ENCODE results near the gene PLEKHG4B.
"Not testable (repeated sequence)": the region's sequence is repeated elsewhere in the genome, so short reads cannot be mapped to it uniquely, and the experiment has no call there.

The PLEKHG4B gene

DNA sequence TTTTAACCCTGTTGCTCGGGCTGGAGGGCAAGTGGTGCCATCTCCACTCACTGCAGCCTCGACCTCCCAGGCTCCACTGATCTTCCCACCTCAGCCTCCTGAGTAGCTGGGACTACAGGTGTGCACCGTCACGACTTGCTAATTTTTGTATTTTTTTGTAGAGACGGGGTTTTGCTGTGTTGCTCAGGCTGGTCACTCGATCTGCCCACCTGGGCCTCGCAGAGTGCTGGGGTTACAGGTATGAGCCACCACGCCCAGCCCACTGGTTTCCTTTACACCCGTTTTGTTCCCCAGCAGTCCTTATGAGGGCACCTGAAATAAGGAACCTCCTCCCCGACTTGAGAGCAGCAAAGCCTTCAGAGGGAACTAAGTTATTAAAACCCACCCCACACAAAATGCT lies 124.1 kb downstream of the PLEKHG4B start:
- DNase-seq (ENCODE audit: low read depth, low spot score); H3K27ac ChIP-seq: not testable (repeated sequence)

DNA sequence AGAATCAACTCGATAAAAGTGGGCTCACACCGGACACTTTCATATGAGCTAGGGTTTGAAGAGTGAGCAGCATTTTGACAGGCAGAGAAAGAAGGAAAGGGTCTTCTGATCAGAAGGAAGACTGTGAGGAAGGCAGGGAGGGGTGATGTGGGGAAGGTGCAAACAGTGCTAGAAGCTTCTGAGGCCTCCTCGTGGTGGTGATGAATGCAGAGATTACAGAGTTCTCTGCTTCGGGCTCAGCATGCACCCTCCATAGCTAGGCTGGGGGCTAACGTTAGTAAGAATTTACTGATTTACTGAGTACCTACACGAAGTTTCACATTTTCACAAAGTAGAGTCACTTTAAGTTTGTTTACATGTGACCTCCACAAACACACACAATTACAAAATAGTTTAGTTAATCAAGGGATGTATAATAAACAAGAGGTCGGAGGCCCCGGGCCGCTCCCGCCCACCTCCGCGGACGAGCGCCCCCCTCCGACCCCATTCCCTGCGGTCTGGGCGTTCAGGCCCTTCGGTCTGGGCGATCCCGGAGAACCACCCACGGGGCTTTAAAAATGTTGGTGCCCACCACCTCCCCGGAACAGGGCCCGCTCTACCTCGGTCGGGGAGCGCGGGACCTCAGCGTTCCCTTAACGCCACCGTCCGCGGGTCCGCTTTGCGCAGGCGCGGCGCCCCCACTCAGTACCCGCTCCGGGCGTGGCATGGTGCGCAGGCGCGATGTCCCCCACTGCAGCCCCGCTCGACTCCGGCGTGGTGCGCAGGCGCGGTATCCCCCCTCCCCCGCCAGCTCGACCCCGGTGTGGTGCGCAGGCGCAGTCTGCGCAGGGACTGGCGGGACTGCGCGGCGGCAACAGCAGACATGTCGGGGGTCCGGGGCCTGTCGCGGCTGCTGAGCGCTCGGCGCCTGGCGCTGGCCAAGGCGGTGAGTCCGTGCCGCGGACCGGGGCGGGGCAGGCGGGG lies 125.8 kb downstream of the PLEKHG4B start, which contains the start of the genes CCDC127 and SDHA:
Gene CCDC127 (minus strand): TSS at position 660 of the 963 bp plus-strand sequence. CDS start 1,304 bp downstream, outside the sequence.
Gene SDHA (plus strand): TSS at position 827 of the 963 bp plus-strand sequence. CDS start 36 bp downstream, at position 863.
- H3K27ac ChIP-seq: peak within 1 kb of the TSS; percentile 49
- DNase-seq (ENCODE audit: low read depth, low spot score): peak; percentile 26

DNA sequence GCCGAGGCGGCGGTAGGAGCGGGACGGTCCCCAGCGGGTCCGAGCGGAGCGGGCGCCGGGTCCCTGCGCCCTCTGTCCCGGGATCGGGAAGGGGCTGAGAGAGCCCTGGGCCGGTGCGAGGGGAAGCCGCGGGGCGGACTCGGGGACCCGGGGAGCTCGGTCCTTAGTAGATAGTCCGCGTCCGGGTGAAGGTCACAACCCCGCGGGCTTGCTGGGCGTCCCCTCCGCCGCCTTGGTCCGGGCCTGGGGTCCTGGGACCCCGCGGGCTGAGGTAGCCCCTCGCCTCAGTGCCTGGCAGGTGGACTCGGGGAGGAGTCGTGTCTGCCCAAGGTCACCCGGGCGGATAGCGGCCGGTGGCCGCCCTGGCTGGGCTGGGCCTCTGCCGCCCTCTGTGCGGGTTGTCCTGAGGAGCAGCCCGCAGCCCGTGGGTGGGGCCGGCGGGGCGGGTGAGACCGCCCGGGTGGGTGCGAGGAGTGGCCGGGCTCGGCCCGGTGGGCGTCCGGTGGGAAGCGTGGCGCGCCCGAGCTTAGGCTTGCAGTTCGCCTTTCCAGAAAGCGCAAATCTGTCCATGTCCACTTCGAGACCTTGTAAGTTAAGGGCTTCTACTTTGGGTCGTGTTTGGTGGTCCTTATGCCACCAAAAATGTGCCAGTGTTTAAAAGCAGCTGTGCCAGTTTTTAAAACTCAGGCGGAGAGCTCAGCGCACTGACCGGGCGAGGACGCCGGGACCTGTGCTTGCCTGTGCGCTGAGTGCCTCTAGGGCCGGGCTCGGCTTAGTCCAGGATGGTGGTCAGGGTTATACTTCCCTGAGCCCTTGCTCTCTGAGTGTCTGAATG lies 126.7 kb downstream of the PLEKHG4B start:
- no peak for DNase-seq (ENCODE audit: low read depth, low spot score)

DNA sequence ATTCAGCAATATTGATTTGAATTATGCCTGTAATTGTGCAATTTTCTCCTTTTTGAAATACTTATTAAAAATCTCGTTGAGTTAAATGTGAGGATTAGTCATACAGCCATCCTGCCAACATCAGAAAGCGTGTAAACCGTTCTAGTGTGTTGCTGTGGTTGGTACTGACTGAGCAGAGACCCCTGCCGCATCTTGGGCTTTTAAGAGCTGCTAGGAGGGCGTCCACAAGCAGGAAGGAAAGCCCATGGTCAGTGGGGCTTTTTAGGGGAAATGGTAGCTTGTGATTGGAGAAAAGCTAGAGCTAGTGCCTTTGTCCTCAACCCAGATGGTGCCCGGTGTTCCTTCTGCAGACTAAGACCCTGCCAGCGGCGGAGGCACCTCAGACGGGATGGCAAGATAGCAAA lies 127.5 kb downstream of the PLEKHG4B start:
- DNase-seq (ENCODE audit: low read depth, low spot score): no peak
- H3K27ac ChIP-seq: peak overlapping the region; percentile 49

More for the DNA sequence above, 126.7 kb downstream of the PLEKHG4B start:
- H3K27ac ChIP-seq: peak overlapping the region; percentile 49

DNA sequence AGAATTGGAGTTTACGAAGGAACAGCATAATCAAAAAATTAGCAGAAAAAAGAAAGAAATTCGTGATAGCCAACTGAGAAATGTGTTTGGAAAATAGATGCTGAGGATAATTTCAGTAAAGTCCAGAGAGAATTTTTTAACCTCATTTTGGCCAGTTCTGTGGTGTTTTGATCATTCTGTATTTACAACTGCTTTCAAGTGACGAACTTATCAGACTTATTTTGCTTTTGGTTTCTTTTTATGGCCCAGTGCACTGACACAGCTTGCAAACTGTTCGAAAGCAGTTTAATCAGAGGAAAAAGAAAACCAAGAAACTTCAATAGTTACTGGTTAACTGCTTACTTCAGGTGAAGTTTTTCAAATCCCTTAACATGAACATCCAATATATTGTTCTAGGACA lies 128.0 kb downstream of the PLEKHG4B start:
- DNase-seq (ENCODE audit: low read depth, low spot score): no peak
- no peak overlapping the region for H3K27ac ChIP-seq

DNA sequence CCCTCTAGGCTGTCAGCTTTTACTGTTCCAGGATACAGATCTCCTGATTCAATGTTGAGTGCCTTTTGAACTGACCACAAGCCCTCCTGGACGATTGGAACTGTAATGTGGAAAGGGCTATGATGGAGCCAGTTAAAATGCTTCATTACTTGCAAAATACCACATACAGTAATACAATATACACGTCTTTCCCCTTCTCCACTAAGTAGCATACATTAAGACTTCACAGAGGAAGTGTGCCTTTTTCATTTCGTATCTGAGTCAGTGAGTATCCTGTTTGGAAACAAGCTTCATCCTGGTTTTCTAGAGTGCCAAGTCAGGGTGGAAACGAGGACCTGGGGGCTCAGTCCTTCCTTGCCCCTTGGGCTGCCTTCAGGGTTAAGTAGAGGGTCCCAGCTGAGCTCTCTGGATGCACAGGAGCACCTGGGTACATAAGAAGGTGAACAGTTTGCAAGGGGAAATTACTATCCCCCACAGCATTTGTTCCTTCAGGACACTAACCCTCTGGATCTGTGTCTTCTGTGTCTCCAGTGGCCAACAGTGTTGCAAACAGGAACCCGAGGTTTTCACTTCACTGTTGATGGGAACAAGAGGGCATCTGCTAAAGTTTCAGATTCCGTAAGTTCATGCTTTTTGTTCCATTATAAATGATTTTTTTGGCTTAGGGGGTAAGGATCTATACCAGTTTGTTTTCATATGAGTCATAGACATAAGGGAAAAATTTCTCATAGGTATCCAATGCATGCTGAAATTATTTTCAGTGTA lies 131.2 kb downstream of the PLEKHG4B start:
- not testable (repeated sequence) for DNase-seq (ENCODE audit: low read depth, low spot score)

DNA sequence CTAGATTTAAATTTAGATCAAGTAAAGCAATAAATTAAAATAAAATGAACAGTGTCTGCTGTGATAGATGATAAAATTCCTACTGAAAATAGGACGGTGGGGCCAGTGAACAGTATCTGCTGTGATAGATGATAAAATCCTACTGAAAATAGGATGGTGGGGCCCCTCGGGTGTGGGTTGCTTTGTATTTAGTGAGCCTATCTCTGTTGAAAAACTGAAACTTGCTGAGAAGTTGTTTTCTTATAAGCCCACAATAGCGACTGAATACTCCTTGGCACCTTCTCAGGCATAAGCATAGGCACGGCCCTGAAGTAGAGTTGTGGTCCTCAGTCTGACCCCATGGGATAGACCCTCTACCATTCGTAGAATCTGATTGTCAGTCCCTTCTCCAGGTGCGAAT lies 131.8 kb downstream of the PLEKHG4B start:
- no peak overlapping the region for H3K27ac ChIP-seq
- DNase-seq (ENCODE audit: low read depth, low spot score): no peak

More for the DNA sequence above, 131.2 kb downstream of the PLEKHG4B start:
- not testable (repeated sequence) for H3K27ac ChIP-seq

DNA sequence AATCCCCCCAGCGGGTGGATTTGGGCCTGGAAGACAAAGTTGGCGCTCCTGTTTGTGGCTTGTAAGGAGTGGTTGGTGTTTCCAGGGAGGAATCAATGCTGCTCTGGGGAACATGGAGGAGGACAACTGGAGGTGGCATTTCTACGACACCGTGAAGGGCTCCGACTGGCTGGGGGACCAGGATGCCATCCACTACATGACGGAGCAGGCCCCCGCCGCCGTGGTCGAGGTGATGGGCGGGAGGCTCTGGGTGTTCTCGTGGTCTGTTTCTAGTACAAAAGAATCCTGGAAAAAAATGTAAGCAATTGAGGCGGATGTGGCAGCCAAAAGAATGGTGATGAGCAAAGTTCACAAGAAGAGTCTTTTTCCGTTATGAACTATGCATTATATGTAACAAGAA lies 133.4 kb downstream of the PLEKHG4B start:
- H3K27ac ChIP-seq: no peak overlapping the region
- DNase-seq (ENCODE audit: low read depth, low spot score): no peak

DNA sequence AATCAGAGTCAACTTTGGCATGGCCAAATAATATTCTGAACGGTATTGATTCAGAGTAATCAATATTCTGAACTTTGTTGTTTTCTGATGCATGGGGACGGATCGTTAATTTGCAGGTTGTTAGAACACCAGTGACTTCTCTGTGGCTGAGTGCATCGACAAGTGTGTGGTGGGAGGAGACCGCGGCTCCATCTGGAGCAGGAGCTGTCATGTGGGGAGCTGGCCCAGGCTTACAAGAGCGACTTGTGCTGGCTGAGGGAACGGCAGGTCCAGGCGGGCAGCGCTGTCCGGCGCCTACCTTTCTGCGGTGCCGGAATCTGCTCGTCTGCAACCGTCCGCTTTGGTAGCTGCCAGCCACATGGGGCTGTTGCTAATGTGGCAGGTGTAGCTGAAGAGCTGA lies 135.4 kb downstream of the PLEKHG4B start:
- H3K27ac ChIP-seq; DNase-seq (ENCODE audit: low read depth, low spot score): not testable (repeated sequence)

DNA sequence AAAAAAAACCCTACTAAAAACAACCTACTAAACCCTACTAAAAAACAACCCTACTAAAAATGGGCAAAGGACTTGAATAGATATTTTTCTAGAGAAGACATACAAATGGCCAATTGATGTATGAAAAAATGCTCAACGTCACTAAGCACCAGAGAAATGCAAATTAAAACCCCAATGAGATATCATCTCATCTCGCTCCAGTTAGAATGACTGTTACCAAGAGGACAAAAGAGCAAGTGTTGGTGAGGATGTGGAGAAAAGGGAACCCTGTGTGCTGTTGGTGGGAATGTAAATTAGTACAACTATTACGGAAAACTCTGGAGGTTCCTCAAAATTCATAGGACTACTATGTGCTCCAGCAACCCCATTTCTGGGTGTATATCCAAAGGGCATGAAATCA lies 136.9 kb downstream of the PLEKHG4B start:
- DNase-seq (ENCODE audit: low read depth, low spot score): no peak
- no peak overlapping the region for H3K27ac ChIP-seq

DNA sequence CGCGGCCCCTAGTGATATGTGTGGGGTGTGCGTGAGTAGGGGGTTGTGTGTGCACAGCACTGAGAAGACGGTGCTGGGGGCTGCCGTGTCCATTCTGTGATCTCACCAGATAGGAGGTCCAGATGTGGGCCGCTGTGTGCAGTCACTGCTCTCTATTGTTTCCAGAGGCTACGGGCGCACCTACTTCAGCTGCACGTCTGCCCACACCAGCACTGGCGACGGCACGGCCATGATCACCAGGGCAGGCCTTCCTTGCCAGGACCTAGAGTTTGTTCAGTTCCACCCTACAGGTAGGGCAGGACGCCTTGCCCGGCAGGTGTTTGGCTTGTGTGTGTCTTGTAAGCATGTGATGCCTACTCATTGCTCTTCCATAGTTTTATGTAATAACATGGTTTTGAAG lies 138.7 kb downstream of the PLEKHG4B start:
- no peak for DNase-seq (ENCODE audit: low read depth, low spot score)
- H3K27ac ChIP-seq: no peak overlapping the region

DNA sequence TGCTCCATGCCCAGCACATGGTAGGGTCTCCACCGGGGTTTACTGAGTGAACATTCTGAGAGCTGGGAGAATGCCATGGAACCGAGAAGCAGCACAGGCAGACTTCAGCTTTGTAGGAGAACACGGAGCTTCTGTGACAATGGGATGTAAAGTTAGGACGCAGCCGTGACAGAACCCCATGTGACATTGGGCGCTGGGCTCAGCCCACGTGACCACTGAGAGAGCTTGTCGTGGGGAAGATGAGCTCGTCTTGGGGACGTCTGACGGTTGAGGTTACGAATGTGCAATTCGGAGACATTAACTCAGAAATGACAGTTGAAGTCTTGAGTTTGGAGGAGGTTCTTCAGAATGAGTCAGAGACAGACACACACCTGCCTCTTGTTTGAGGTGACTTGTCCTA lies 139.7 kb downstream of the PLEKHG4B start:
- no peak overlapping the region for H3K27ac ChIP-seq
- DNase-seq (ENCODE audit: low read depth, low spot score): no peak

DNA sequence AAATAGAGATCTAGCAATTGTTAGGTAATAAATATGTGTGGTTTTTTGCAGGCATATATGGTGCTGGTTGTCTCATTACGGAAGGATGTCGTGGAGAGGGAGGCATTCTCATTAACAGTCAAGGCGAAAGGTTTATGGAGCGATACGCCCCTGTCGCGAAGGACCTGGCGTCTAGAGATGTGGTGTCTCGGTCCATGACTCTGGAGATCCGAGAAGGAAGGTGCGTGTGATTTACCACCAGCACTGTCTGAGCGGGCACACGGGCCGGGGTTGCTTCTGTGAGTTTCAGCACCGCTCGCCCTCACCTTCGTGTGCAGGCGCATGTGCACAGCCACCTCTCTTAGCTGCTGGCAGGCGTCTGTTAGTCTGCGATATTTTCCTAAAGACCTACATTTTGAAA lies 141.5 kb downstream of the PLEKHG4B start:
- not testable (repeated sequence) for DNase-seq (ENCODE audit: low read depth, low spot score); H3K27ac ChIP-seq

DNA sequence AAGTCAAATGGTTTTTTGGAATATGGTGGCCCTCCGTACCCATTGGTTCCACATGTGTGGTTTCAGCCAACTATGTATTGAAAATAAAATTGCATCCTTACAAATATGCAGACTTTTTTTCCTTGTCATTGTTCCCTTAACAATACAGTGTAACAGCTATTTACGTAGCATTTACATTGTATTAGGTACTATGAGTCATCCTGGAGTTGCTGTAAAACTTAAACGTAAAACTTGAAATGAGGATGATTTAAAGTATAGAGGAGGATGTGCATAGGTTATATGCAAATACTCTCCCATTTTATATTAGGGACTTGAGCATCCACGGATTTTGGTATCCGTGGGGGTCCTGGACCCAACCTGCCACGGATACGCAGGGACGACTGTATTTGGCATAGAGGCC lies 142.5 kb downstream of the PLEKHG4B start:
- DNase-seq (ENCODE audit: low read depth, low spot score): no peak
- H3K27ac ChIP-seq: no peak overlapping the region

DNA sequence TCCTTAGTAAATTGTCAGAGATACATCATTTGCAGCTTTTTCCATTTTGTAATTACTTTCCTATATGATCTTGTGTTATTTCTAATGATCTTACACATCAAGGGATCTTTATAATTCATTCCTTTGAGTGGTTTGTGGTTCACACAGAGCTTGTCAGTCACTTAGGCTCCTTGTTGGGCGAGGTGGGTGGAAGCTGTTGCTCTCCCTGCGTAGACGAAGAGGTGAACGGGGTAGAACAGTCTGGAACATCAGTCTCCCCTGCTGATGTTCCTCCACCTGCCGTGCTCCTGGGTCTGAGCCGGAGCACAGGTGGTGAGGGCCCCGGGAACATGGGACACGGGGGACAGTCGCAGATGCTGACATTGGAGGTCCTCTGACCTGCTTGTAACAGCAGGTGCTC lies 143.6 kb downstream of the PLEKHG4B start:
- not testable (repeated sequence) for H3K27ac ChIP-seq

DNA sequence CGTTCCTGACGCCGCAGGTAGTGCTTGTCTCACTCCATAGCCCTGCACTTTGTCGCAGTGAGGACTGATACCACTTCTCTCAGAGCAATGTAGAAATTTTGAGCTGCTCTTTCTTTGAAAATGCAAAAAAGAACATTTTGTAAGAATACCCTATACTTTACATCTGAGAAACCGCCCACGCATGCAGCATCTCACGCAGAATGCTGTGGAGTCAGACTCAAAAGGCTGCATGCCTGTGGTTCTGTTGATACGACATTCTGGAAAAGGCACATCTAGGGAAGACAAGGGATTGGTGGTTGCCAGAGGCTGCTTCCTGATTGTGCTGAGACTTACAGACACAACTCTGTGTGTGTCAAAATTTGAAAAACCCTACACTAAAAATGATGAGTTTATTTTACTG lies 146.0 kb downstream of the PLEKHG4B start:
- DNase-seq (ENCODE audit: low read depth, low spot score); H3K27ac ChIP-seq: not testable (repeated sequence)

More for the DNA sequence above, 143.6 kb downstream of the PLEKHG4B start:
- not testable (repeated sequence) for DNase-seq (ENCODE audit: low read depth, low spot score)

Measured in epithelial cell of prostate (primary cell).